SH-SY5Y (cell line): ENCODE results near the gene RALGAPA2.

ENCODE experiments used
- GATA2 ChIP-seq: IDR thresholded peaks from 2 replicates; pipeline ENCODE4 v1.6.1; 2011; ENCODE audit warnings: mild to moderate bottlenecking, low read depth, low read length
- GATA3 ChIP-seq: IDR thresholded peaks from 2 replicates; pipeline ENCODE4 v1.6.1; 2011; ENCODE audit warnings: low read depth, mild to moderate bottlenecking, low read length, moderate library complexity

- TF ChIP-seq GATA2 (no peak), GATA3 (no peak)
These were observed 133.6 kb downstream of the RALGAPA2 start for GRCh38 chr20:20578838-20579237.
